ENCODE results near the gene AGPS.

- TF ChIP-seq CTCF (IDR thresholded peaks at IDR 0.05; ENCODE audit: low read depth, low read length, missing input control): no peak
- TF ChIP-seq MAX (IDR thresholded peaks at IDR 0.05): no peak
- no peak for TF ChIP-seq SP1 (IDR thresholded peaks at IDR 0.05)
- TF ChIP-seq GABPA (IDR thresholded peaks at IDR 0.05 in 1 of 2, conservative IDR thresholded peaks at IDR 0.05 in 1 of 2): no peak
- no peak for TF ChIP-seq EGR1 (IDR thresholded peaks at IDR 0.05; ENCODE audit: low read depth in 2 of 2)
- no peak for TF ChIP-seq REST (IDR thresholded peaks at IDR 0.05)
- no peak for TF ChIP-seq FOXA1 (IDR thresholded peaks at IDR 0.05)
- TF ChIP-seq JUND (IDR thresholded peaks at IDR 0.05): no peak
- no peak for TF ChIP-seq TAF1 (conservative IDR thresholded peaks at IDR 0.05)
- TF ChIP-seq RAD21 (IDR thresholded peaks at IDR 0.05): no peak
- no peak for TF ChIP-seq HNF4A (conservative IDR thresholded peaks at IDR 0.05)
Observed at GRCh38 chr2:177548636-177549035, 156.1 kb downstream of the AGPS start.
